Bronchial epithelial cell (primary cell): ENCODE data around the gene KMT2E. TPM values are rescaled to one million over a fixed set of nuclear protein-coding genes. Genes with fewer than 3 reads are reported as not detected.

Source experiments
- DNase-seq: peaks from one replicate; pipeline ENCODE4 v3.0.0-alpha.2; 2010; ENCODE audit warnings: low read depth
- FAIRE-seq: peaks from 2 replicates; lab custom pipeline; 2011; peaks lifted over from hg19 to GRCh38; lab: Jason Lieb, UNC
- H3K27me3 ChIP-seq: 2 replicates; pipeline ENCODE4 v1.5.1; 2011; ENCODE audit warnings: low read length; ENCODE audit not compliant: control insufficient read depth, insufficient read depth
- H3K36me3 ChIP-seq: 2 replicates; pipeline ENCODE4 v1.5.1; 2011; ENCODE audit warnings: low read length; ENCODE audit not compliant: control insufficient read depth, insufficient read depth
- H3K4me3 ChIP-seq: 2 replicates; pipeline ENCODE4 v1.5.1; 2011; ENCODE audit warnings: mild to moderate bottlenecking, low read depth, low read length, control low read depth
- CTCF ChIP-seq: IDR thresholded peaks from 2 replicates; pipeline ENCODE4 v1.5.1; 2011; ENCODE audit warnings: mild to moderate bottlenecking, moderate library complexity, low read length, control low read depth, inconsistent platforms; ENCODE audit not compliant: insufficient read depth, severe bottlenecking
- total RNA-seq: library from RNA; depleted of rRNA; stranded (reverse); fragments of >200 nt; gene quantifications from 2 replicates; pipeline ENCODE4 v1.2.1, GENCODE V29; 2014

KMT2E gene
- total RNA-seq, 1 donor from 2014 or later: 79.8 TPM

GRCh38 chr7:105149827-105150226 lies 135.8 kb downstream of the KMT2E start:
- TF ChIP-seq CTCF: no peak
- no peak overlapping the region for H3K4me3 ChIP-seq
- no peak for FAIRE-seq
- peak; percentile 91 for DNase-seq
- H3K27me3 ChIP-seq: no peaks in the 10 kb centered on the region
- H3K36me3 ChIP-seq: peaks cover 4% of the 10 kb centered on the region

GRCh38 chr7:105151152-105151551 lies 137.1 kb downstream of the KMT2E start:
- FAIRE-seq: no peak
- Histone ChIP-seq H3K36me3 (peaks cover 6% of the 10 kb centered on the region), H3K27me3 (no peaks in the 10 kb centered on the region), H3K4me3 (no peak overlapping the region)
- TF ChIP-seq CTCF: no peak
- DNase-seq: no peak

GRCh38 chr7:105153531-105153930 lies 139.5 kb downstream of the KMT2E start:
- DNase-seq (no peak), FAIRE-seq (no peak)
- H3K36me3 ChIP-seq: peaks cover 4% of the 10 kb centered on the region
- no peak overlapping the region for H3K4me3 ChIP-seq
- no peak for TF ChIP-seq CTCF
- H3K27me3 ChIP-seq: no peaks in the 10 kb centered on the region

- H3K36me3 ChIP-seq: peaks cover 4% of the 10 kb centered on the region
- no peaks in the 10 kb centered on the region for H3K27me3 ChIP-seq
- DNase-seq (no peak), FAIRE-seq (no peak)
- H3K4me3 ChIP-seq: no peak overlapping the region
- no peak for TF ChIP-seq CTCF
Observed at GRCh38 chr7:105154084-105154483, 140.1 kb downstream of the KMT2E start.

GRCh38 chr7:105156731-105157130 lies 142.7 kb downstream of the KMT2E start:
- peaks cover 9% of the 10 kb centered on the region for H3K36me3 ChIP-seq
- no peak for TF ChIP-seq CTCF
- DNase-seq (peak; percentile 11), FAIRE-seq (no peak)
- no peaks in the 10 kb centered on the region for H3K27me3 ChIP-seq
- no peak overlapping the region for H3K4me3 ChIP-seq

- no peak for TF ChIP-seq CTCF
- no peak overlapping the region for H3K4me3 ChIP-seq
- peaks cover 9% of the 10 kb centered on the region for H3K36me3 ChIP-seq
- H3K27me3 ChIP-seq: no peaks in the 10 kb centered on the region
- DNase-seq (no peak), FAIRE-seq (no peak)
Observed at GRCh38 chr7:105157278-105157677, 143.3 kb downstream of the KMT2E start.
